ENCODE results near the gene DLGAP1.
"Not testable (repeated sequence)": the region's sequence is repeated elsewhere in the genome, so short reads cannot be mapped to it uniquely, and the experiment has no call there.

The DLGAP1 gene

GRCh38 chr18:4385876-4386275, 69.2 kb downstream of the DLGAP1 start:
- no peak for DNase-seq (ENCODE audit: low spot score)

- no peak for DNase-seq (ENCODE audit: low spot score)
Observed at GRCh38 chr18:4384932-4385331, 70.2 kb downstream of the DLGAP1 start.

- DNase-seq (ENCODE audit: low spot score): no peak
Observed at GRCh38 chr18:4374564-4374963, 80.5 kb downstream of the DLGAP1 start.

- DNase-seq (ENCODE audit: low spot score): no peak
Observed at GRCh38 chr18:4369705-4370104, 85.4 kb downstream of the DLGAP1 start.

- no peak for DNase-seq (ENCODE audit: low spot score)
Observed at GRCh38 chr18:4360221-4360715, 94.8 kb downstream of the DLGAP1 start.

- no peak for DNase-seq (ENCODE audit: low spot score)
Observed at GRCh38 chr18:4358618-4359017, 96.5 kb downstream of the DLGAP1 start.

- DNase-seq (ENCODE audit: low spot score): no peak
Observed at GRCh38 chr18:4357579-4357978, 97.5 kb downstream of the DLGAP1 start.

- DNase-seq (ENCODE audit: low spot score): no peak
Observed at GRCh38 chr18:4356929-4357328, 98.2 kb downstream of the DLGAP1 start.

- DNase-seq (ENCODE audit: low spot score): no peak
Observed at GRCh38 chr18:4353853-4354418, 101.2 kb downstream of the DLGAP1 start.

GRCh38 chr18:4352746-4353551, 102.2 kb downstream of the DLGAP1 start:
- no peak for DNase-seq (ENCODE audit: low spot score)

GRCh38 chr18:4351005-4351404, 104.1 kb downstream of the DLGAP1 start:
- DNase-seq (ENCODE audit: low spot score): no peak

GRCh38 chr18:4335386-4335785, 119.7 kb downstream of the DLGAP1 start:
- no peak for DNase-seq (ENCODE audit: low spot score)

- no peak for DNase-seq (ENCODE audit: low spot score)
Observed at GRCh38 chr18:4333043-4333442, 122.1 kb downstream of the DLGAP1 start.

GRCh38 chr18:4319738-4320677, 135.1 kb downstream of the DLGAP1 start:
- DNase-seq (ENCODE audit: low spot score): no peak

- DNase-seq (ENCODE audit: low spot score): no peak
Observed at GRCh38 chr18:4318311-4318710, 136.8 kb downstream of the DLGAP1 start.

GRCh38 chr18:4311945-4312344, 143.2 kb downstream of the DLGAP1 start:
- DNase-seq (ENCODE audit: low spot score): not testable (repeated sequence)

GRCh38 chr18:4311136-4311535, 144.0 kb downstream of the DLGAP1 start:
- DNase-seq (ENCODE audit: low spot score): no peak

GRCh38 chr18:4309227-4309626, 145.9 kb downstream of the DLGAP1 start:
- no peak for DNase-seq (ENCODE audit: low spot score)

GRCh38 chr18:4308576-4308975, 146.5 kb downstream of the DLGAP1 start:
- DNase-seq (ENCODE audit: low spot score): no peak

GRCh38 chr18:4299395-4299794, 155.7 kb downstream of the DLGAP1 start:
- no peak for DNase-seq (ENCODE audit: low spot score)

- no peak for DNase-seq (ENCODE audit: low spot score)
Observed at GRCh38 chr18:4293337-4293736, 161.8 kb downstream of the DLGAP1 start.

GRCh38 chr18:4292696-4293095, 162.4 kb downstream of the DLGAP1 start:
- no peak for DNase-seq (ENCODE audit: low spot score)

All from left forelimb (tissue), 1 donor.